ENCODE data around the gene TRO.

Gene TRO

DNA sequence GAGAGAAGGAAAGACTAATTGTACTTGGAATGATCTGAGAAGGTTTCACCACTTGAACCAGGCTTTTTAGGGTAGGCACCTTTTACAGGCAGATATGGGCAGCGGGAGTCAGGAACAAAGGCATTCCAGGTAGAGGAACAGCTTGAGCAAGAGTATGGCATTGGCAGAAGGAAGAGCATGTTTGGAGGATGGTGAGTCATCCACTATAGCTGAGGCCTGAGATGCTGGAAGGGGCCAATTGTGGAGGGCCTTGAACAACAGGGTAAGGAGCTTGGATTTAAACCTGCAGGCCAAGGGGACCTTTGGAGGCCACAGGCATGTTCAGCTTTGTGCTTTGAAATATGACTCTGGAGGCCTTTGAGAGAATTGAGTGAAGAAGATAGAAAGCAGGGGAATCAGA, 41.1 kb downstream of the TRO start:
- DNase-seq: no peak

- no peak for DNase-seq
Measured at GRCh38 chrX:54964766-54965497, 44.3 kb downstream of the TRO start.

GRCh38 chrX:54977387-54977786, 56.8 kb downstream of the TRO start:
- no peak for DNase-seq

GRCh38 chrX:54978448-54978847, 57.8 kb downstream of the TRO start:
- DNase-seq: no peak

DNA sequence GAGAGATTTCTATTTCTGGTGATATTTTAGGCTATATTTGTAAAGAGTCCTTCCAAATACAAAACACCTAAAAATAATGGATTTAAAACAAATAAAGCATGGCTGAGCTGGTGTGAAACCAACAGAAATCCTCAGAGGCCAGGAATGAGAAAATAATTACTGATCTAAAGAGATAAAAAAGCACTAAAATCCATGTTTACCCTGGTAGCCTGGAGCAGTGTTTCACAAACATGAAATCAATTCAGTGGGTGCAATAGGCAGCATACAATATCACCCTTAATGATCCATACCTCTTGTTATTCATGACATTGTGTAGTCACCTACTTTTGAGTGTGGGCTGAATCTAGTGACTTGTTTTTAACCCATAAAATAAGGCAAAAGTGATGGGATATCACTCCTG, 58.8 kb downstream of the TRO start:
- DNase-seq: no peak

DNA sequence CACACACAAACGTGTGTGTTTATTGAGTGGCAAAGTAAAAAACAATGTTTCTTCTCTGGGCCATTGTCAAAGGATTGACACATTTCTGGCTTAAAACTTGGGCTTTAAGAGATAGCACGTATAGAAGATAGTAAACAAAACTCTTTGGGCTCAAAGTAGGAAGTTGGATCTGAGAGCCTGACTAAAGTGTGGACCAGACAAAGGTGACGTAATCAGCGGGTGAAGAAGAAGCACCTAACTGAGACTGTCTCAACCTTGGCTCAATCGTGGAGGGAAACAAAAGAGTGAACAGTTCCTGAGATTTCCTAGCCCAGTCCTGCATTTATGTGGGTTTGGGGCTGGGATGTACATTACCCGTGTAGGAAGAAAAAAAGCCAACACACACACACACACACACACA, 59.7 kb downstream of the TRO start:
- DNase-seq: no peak
